ENCODE data around the gene GSK3A.

DNA sequence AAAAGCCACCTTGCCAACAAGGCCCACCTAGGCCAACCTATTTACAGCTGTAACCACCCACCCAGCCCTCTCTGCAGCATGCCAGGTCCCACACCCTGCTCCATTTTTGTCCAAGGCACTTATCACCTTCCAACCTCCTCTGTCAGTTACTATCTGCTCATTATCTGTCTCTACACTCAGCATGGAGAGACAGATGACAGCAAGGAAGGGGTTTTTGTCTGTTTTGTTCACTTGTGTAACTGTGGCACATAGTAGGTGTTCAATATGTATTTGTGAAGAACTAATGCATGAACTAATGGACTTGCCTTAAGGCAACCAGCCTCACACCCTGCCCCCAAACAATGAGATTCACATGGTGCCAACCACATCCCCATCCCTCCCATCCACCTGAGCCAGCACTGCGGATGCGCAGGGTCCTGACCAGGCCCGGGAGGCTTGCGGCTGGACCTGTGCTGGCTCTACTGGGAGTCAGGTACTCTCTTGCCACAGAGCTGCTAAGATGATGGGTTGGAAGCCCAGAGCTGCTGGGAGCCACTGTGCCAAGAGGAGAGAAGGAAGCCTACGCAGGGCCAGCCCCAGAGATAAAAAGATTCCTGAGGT lies 42.2 kb downstream of the GSK3A start:
- TF ChIP-seq, protein P1, sequence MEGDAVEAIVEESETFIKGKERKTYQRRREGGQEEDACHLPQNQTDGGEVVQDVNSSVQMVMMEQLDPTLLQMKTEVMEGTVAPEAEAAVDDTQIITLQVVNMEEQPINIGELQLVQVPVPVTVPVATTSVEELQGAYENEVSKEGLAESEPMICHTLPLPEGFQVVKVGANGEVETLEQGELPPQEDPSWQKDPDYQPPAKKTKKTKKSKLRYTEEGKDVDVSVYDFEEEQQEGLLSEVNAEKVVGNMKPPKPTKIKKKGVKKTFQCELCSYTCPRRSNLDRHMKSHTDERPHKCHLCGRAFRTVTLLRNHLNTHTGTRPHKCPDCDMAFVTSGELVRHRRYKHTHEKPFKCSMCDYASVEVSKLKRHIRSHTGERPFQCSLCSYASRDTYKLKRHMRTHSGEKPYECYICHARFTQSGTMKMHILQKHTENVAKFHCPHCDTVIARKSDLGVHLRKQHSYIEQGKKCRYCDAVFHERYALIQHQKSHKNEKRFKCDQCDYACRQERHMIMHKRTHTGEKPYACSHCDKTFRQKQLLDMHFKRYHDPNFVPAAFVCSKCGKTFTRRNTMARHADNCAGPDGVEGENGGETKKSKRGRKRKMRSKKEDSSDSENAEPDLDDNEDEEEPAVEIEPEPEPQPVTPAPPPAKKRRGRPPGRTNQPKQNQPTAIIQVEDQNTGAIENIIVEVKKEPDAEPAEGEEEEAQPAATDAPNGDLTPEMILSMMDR (IDR thresholded peaks at IDR 0.05): no peak
- no peak for TF ChIP-seq ZNF121 (CRISPR knock-in tag; IDR thresholded peaks at IDR 0.05)
- TF ChIP-seq NR3C1 (CRISPR knock-in tag; conservative IDR thresholded peaks at IDR 0.05; ENCODE audit: low read depth): no peak
- TF ChIP-seq NFYB (CRISPR knock-in tag; conservative IDR thresholded peaks at IDR 0.05; ENCODE audit: low read depth): no peak
- no peak for TF ChIP-seq ATF6 (CRISPR knock-in tag; IDR thresholded peaks at IDR 0.05)
- TF ChIP-seq ZNF396 (CRISPR knock-in tag; IDR thresholded peaks at IDR 0.05; ENCODE audit: borderline replicate concordance): no peak
- no peak for TF ChIP-seq ZNF232 (CRISPR knock-in tag; IDR thresholded peaks at IDR 0.05)

Data from WTC11 (cell line).